Embryonic facial prominence (tissue), 1 donor: ENCODE measurements around the gene URB1.

Source experiments
- DNase-seq: peaks from one replicate; pipeline ENCODE4 v3.0.0-alpha.2; 2016; ENCODE audit errors: extremely low spot score

URB1 gene

DNA sequence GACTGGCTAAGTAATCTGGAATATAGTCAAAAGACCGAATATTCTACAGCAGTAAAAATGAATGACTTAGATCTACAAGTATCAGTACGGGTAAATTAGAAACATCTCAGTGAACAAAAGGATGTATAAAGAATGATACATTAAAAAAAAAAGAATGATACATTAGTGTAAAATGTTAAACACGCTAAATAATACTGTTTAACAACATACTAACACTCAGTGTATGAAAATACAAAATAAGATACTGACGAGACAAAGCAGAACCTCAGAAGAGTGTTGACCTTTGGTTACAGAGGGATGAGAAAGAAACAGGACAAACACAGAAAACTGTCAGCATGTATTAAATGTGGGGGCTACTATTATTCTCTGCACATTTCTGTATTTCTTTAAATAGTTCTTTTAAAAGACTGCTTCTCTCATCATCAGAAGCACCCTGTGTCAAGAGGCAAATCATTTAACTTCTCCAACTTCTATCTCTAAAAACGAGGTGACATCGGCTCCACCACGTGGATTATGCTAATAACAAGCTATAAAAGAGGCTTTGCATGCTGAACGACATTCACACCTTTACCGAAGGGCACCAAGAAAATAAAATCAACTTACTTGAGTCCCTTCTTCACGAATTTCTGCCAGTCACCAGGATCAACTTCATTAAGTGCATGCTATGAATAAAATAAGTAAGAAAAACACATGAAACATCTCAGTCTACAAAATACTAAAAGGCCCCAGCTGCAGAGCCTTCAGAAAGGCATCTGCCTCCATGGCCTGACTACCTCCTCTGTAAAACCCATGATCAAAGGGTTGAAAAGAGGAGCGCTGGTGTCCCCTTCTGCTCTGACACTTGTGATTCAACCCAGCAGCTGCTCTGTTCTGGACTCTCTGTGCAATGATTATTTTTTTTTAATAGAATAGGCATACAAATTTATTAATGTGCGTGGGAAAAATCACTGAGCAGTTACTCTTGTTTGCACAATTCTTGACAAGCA, 51.7 kb downstream of the URB1 start:
- DNase-seq = no peak

DNA sequence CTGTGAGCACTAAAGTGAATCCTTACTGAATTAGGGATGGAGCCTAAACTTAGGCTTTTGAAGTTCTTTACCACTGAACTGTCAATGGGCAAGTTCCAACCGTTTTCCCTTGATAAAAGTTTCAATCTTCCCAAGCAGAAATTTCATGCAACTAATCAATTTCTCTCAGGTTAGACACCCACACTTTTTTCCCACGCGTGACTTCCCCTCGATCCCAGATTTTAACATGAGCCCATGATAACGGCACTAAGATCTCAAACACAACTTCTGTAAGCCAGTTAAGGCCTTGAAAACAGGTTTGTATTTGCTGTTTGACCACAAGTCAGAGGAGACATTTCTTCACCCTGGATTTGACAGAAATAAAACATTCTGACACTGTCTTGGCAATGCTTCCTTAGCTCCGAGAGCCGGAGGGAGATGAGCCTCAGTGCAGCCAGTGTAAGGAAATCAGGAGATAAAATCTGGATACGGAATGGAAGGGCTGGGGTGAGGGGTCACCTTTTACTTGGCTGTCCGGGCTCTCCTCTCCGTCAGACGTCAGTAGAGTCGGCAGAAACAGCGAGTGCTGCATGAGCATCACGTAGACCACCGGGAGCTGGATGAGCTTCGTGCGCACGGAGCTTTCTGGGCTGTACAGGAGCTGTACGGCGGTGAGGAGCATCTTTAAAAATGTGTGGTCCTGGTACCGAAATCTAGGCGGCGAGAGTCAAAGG, 54.4 kb downstream of the URB1 start:
- DNase-seq = no peak

DNA sequence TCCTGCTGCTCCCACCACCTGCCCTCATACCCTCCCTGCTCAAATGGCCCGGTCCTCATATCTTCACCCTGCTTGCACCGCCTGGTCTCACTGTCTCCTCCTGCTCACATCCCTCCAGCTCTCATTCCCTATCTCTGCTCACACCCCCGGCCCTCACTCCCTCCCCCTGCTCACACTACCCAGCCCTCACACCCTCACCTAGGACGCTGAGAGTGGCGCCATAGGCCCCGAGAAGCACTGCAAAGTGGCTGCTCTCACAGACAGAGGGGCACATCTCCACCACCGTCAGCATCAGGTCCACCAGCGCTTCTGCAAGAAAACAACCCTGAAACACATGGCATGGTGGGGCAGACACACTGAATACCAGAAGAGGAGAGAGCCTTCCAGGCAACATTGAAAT, 55.6 kb downstream of the URB1 start:
- DNase-seq = no peak

DNA sequence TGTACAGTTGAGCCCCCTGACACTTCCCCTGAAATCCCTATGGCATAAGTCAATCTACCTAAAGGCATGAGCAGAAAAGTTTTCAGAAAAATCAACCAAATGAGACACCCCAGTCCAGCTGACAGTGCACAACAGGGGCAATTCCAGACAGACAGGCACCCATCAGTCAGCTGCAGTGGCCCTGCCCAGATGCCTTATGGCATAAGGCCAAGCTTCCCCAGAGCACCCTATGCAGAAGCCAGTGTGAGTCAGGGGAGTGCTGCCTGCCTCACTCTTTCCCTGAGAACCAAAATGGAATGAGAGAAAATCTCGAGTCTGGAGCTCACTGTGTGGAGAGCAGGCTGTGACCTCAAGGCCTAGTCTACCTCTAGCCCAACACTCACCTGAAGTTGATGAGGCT, 56.1 kb downstream of the URB1 start:
- no peak for DNase-seq

DNA sequence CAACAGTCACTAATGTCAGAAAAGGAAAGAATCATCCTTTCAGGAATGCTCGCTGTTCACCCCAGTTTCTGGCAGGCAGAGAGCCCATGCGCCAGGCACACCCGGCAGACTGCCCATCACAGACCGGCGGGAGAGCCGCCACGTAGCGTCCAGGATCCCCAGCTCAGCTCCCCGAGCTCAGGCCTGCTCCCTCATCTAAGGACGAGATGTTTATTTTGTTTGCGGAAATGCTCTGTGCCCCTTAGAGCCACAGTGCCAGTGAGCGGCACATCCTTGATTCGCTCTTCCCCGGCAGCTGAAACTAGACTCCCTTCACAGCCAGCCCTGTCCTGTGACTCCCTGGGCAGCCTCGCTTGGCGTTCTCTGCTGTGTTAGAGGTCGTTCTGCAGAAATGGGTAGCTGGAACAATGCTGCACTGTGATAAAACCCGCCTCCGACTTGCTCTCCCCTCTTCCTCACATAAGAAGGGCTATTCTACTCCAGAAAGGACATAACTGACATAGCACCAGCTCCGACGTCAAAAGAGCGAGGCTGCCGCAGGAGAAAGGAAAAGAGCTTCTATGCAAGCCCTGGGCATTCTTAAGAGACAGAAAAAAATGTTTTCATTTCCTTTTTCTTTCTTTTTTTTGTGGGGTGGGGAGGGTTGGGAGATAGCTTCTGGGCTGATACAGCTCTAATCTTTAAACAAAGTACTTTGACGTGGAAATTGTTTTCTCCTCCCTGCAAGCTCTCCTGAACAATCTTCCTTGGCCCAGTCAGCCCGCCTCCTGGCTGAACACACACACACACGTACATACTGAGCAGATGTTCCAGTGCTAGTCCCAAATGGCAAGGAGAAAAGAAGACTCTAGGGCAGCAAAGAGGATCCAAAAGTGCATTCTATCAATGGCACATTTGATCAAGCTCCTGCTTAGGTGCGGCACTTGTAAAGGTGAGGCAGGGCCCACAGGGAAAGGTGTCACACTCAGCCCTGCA, 56.9 kb downstream of the URB1 start:
- DNase-seq = no peak

- no peak for DNase-seq
Observed at GRCh38 chr21:32334980-32335531, 57.8 kb downstream of the URB1 start.

DNA sequence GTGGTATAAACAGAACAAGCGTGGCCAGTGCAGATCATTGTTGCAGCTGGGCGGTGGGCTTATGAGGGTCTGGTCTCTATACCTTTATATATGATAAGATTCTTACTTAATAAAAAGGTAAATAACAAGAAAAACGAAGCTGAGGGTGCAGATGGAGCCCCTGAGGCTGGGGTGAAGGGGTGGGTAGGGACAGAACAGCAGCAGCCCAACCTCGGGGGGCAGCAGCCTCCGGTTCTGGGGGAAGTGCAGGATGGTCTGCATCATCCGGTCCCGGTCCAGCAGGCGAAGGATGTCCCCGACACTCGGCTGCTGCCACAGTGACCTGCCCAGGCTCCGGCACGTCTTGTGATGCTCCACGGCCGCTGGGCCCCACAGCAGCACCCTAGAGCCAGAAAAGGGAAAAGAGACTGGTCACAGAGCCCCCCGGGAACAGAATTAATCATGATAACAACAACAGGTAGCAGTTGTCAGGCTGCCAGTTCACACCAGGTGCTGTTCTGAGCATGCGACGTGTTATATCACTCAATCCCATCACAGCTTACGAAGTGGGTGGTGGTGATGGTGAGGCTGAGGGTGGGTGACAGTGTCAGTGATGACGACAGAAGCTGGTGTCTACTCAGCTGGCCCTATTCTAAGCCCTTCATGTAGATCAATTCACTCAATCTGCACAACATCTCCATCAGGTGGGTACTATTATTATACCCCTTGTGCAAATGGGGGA, 58.7 kb downstream of the URB1 start:
- DNase-seq = no peak

GRCh38 chr21:32332463-32332951, 60.3 kb downstream of the URB1 start:
- DNase-seq = no peak

GRCh38 chr21:32331444-32332305, 61.1 kb downstream of the URB1 start:
- DNase-seq = no peak

GRCh38 chr21:32330784-32331311, 62.0 kb downstream of the URB1 start:
- DNase-seq = no peak

- no peak for DNase-seq
Observed at GRCh38 chr21:32329776-32330175, 63.0 kb downstream of the URB1 start.

- no peak for DNase-seq
Observed at GRCh38 chr21:32329331-32329730, 63.5 kb downstream of the URB1 start.

DNA sequence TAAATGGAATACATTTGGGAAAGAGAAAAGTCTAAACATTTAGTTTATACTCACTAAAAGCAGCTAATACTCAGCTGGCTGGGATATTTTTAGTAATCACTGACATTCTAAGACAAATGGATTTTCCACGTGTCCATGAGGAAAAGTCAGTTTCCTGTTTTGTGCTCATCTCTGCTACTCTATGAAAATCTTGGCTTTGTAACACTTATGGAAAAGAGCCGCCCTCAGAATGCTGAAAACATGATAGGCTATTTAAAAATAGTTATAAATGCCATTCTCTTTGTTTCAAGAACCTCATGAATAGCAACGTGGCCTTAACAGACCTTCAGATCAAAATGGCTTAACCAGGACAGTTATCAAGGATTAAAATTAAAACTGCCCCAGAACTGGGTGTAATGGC, 64.2 kb downstream of the URB1 start:
- no peak for DNase-seq

- DNase-seq = no peak
Observed at GRCh38 chr21:32325706-32326105, 67.1 kb downstream of the URB1 start.

DNA sequence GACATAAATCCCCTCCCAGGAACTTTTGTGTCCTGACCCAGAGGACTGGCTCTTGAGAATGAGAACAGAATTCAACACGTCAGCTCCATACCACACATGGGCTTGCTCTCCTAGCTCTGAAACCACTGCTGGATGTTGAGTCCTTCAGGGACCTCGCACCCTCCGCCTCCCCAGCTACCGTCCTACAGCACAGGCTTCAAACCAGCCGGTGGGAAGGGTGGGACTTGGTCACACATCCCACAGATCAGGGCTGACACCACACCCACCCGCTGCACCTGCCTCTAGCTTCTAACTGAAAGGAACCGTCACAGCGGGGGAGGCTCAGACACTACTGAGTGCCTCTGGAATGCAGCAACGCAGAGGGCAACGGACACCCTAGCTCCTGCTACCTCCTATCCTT, 70.1 kb downstream of the URB1 start:
- DNase-seq = no peak

DNA sequence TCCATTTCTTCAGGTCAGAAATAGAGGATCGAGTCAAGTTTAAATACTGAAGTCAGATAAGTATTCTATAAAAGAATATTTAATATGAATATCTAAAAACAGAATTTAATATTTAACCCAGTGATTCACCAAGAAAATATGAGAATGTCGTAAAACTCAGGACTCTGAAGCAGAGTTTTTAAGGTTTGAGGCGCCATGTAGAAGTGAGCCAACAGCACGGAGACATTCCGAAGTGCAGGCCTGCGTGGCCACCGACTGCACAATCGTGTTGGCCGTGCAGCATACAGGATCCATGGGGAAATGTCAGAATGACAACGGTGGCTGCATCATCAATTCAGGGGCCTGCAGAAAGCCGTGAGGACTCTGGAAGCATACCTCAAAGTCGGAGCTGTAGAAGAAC, 70.7 kb downstream of the URB1 start:
- no peak for DNase-seq

GRCh38 chr21:32321480-32321879, 71.3 kb downstream of the URB1 start:
- DNase-seq = no peak

DNA sequence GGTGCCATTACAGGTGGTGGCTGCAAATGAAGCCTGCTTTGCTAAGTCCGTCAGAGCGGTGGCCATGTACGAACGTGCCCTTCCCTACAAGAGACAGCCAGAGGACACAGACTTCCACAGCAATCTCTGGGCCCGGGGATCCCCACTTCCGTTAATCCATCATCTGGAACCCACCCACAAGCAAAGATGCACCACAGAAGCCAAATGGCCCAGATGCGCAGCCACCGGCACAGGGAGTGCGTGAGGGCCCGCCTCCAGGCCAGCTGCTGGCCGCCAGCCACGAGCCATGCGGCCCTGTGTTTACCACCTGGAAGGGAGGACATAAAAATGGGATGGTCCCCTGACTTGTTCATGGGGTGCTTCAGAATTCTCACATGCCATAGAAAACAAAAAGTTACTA, 72.1 kb downstream of the URB1 start:
- DNase-seq = no peak

GRCh38 chr21:32320059-32320458, 72.8 kb downstream of the URB1 start:
- DNase-seq = no peak
